Uterus (tissue), 4 donors: Measurements from ENCODE around the gene KCNIP1. TPM values are rescaled to one million over a fixed set of nuclear protein-coding genes. Genes with fewer than 3 reads are reported as not detected.

Experiments used
- DNase-seq, 2 donors: peaks; one replicate each; pipeline ENCODE4 v3.0.0-alpha.2; 2019 to 2020
- H3K27ac ChIP-seq, 2 donors: fragments of 200-600 bp; sonication (generic); 1 replicate in 1 of 2; 2 replicates in 1 of 2; pipeline ENCODE4 v1.5.1; 2016 to 2018
- H3K27me3 ChIP-seq, 2 donors: fragments of 200-600 bp; sonication (generic); one replicate each; pipeline ENCODE4 v1.5.1; 2018 to 2019; ENCODE audit warnings: control low read depth in 1 of 2
- H3K36me3 ChIP-seq, 2 donors: fragments of 200-600 bp; sonication (generic); one replicate each; pipeline ENCODE4 v1.5.1; 2019; ENCODE audit warnings: control low read depth in 1 of 2
- H3K4me1 ChIP-seq, 2 donors: fragments of 200-600 bp; sonication (generic); one replicate each; pipeline ENCODE4 v1.5.1; 2018 to 2019; ENCODE audit warnings: control low read depth in 1 of 2
- H3K4me3 ChIP-seq, 2 donors: fragments of 200-600 bp; sonication (generic); 1 replicate in 1 of 2; 2 replicates in 1 of 2; pipeline ENCODE4 v1.5.1; 2018 to 2019; ENCODE audit warnings: mild to moderate bottlenecking in 1 of 2
- H3K9me3 ChIP-seq, 2 donors: fragments of 200-600 bp; sonication (generic); one replicate each; pipeline ENCODE4 v1.5.1; 2019; ENCODE audit warnings: control low read depth in 1 of 2
- POLR2A ChIP-seq, 2 donors: fragments of 450-650 bp; IDR thresholded peaks; one replicate each; pipeline ENCODE4 v1.6.1; 2016; ENCODE audit warnings: antibody characterized with exemption in 2 of 2, mild to moderate bottlenecking in 1 of 2, moderate library complexity in 1 of 2
- intact Hi-C: fragments of 100-400 bp; cut with DNase I; formaldehyde crosslinking; loops from one replicate; pipeline ENCODE4 v1.15.1; 2023; ENCODE audit warnings: low total_unique reads
- total RNA-seq, 4 donors: library from RNA; depleted of rRNA in 3 of 4; stranded (reverse); fragments of >200 nt in 3 of 4; gene quantifications; one replicate each; pipeline versions ENCODE4 v1.1.0 to v1.2.4, GENCODE V29; 2014 to 2023
- TF ChIP-seq, protein P1 (sequence below), 4 experiments: fragments of 200-600 bp in 2 of 4; fragments of 450-650 bp in 2 of 4; sonication (generic) in 2 of 4; IDR thresholded peaks; one replicate each; pipeline ENCODE4 v1.5.1; 2016 to 2019; ENCODE audit warnings: antibody characterized with exemption in 4 of 4, mild to moderate bottlenecking in 2 of 4, moderate library complexity in 1 of 4
- donor health status: DM: yes; HTN: yes; CAD: no.

The KCNIP1 gene
- total RNA-seq, 4 donors from 2014 or later = 1.3 to 7.0 (median 3.9) TPM

DNA sequence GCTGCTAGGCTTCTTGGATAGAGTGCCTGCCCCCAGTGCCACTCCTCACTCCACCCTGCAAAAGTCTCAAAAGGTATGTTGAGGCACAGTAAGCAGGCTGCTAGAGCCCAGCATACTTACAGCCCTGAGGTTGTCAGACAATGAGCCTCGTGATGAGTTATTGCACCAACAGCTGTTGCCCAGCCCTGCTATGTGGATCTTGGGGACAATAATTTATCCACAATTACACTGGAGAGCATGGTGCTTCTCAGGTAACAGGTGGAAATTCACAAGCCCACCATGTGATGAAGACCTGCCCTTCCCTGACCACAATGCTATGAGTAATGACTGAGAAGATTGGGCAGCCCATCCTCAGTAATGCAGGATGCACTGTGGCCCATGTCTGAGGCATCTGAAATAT lies 36.5 kb downstream of the KCNIP1 start:
- TF ChIP-seq, protein P1, sequence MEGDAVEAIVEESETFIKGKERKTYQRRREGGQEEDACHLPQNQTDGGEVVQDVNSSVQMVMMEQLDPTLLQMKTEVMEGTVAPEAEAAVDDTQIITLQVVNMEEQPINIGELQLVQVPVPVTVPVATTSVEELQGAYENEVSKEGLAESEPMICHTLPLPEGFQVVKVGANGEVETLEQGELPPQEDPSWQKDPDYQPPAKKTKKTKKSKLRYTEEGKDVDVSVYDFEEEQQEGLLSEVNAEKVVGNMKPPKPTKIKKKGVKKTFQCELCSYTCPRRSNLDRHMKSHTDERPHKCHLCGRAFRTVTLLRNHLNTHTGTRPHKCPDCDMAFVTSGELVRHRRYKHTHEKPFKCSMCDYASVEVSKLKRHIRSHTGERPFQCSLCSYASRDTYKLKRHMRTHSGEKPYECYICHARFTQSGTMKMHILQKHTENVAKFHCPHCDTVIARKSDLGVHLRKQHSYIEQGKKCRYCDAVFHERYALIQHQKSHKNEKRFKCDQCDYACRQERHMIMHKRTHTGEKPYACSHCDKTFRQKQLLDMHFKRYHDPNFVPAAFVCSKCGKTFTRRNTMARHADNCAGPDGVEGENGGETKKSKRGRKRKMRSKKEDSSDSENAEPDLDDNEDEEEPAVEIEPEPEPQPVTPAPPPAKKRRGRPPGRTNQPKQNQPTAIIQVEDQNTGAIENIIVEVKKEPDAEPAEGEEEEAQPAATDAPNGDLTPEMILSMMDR (IDR thresholded peaks at IDR 0.05) = no peak
- TF ChIP-seq POLR2A (IDR thresholded peaks at IDR 0.05) = no peak
- Histone ChIP-seq H3K36me3 (no peaks in the 10 kb centered on the region), H3K4me1 (no peaks in the 10 kb centered on the region), H3K9me3 (no peaks in the 10 kb centered on the region), H3K27ac (no peak overlapping the region), H3K4me3 (no peak overlapping the region), H3K27me3 (no peaks in the 10 kb centered on the region)
- intact Hi-C loops = no loop called here
- DNase-seq = no peak

DNA sequence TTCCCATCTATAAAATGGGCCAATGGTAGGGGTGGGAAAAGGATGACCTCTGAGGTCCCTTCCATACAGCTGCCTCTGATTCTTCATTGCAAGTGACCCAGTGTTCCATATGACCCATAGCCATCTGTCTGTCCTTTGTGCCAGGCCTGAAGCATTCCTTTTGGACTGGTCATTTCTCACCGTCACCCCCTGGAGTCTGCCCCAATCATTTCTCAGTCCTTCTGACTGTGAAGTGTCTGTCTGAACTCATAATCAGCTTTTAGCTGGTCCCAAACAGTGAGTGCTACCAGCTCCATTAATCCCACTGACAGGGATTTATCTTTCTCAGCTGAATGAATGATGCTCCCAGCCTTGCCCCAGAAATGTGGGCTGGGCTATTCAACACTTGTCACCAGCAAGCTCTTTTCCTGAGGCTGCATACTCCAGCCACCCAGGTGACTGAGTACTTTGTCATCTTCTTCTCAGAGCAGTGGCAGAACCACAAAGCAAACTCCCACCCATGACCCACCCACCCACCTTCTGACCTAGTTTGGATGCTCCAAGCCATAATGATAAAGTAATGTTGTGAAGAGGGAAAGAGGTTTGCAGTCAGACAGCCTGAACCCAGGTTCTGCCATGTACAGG lies 37.4 kb downstream of the KCNIP1 start:
- Histone ChIP-seq H3K4me1 (no peaks in the 10 kb centered on the region), H3K9me3 (peaks cover 0 to 3% of the 10 kb centered on the region in 2 donors), H3K4me3 (no peak overlapping the region), H3K36me3 (no peaks in the 10 kb centered on the region), H3K27me3 (no peaks in the 10 kb centered on the region), H3K27ac (no peak overlapping the region)
- intact Hi-C loops = no loop called here
- TF ChIP-seq, protein P1 (IDR thresholded peaks at IDR 0.05) = no peak
- no peak for TF ChIP-seq POLR2A (IDR thresholded peaks at IDR 0.05)
- no peak for DNase-seq

DNA sequence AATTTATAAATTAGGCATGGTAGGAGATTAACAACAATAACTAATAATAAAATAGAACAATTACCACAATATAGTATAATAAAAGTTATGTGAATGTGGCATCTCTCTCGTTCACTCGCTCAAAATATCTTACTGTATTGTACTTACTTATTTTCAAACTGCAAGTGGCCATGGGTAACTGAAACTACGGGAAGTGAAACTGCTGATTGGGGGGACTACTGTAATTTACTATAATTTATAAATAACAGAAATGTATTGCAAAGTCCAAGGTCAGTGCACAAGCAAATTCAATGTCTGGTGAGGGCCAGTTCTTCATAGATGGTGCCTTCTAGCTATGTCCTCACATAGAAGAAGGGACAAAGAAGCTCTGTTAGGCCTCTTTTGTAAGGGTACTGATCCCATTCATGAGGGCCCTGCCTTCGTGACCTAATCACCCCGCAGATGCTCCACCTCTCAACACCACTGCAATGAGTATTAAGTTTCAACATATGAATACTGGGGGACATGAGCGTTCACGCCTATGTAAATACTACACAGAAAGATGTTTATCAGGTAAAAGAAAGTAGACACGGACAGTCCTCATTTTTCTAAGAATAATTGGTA lies 39.0 kb downstream of the KCNIP1 start:
- H3K4me3 ChIP-seq = no peak overlapping the region
- no peaks in the 10 kb centered on the region for H3K27me3 ChIP-seq
- DNase-seq = no peak
- H3K9me3 ChIP-seq = peaks cover 0 to 3% of the 10 kb centered on the region in 2 donors
- no peaks in the 10 kb centered on the region for H3K36me3 ChIP-seq
- intact Hi-C loops = no loop called here
- TF ChIP-seq, protein P1 (IDR thresholded peaks at IDR 0.05) = no peak
- no peak for TF ChIP-seq POLR2A (IDR thresholded peaks at IDR 0.05)
- H3K27ac ChIP-seq = no peak overlapping the region
- no peaks in the 10 kb centered on the region for H3K4me1 ChIP-seq

DNA sequence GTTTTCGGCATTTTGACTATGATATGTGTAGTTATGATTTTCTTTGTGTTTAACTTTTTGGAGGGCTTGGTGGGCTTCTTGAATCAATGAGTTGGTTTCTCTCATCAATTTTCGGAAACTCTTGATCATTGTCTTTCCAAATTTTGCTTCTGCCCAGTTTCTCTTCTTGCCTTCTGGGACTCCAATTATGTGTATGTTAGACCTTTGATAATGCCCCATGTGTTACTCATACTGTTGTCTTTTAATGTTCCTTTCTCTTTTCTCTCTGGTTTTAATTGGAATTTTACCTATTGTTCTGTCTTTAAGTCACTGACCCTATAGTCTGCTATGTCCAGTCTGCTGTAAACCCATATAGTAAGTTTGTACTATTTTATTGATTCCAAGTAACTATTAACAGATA lies 41.5 kb downstream of the KCNIP1 start:
- H3K9me3 ChIP-seq = peaks cover 0 to 3% of the 10 kb centered on the region in 2 donors
- DNase-seq = no peak
- H3K4me3 ChIP-seq = no peak overlapping the region
- H3K27me3 ChIP-seq = no peaks in the 10 kb centered on the region
- no peak for TF ChIP-seq POLR2A (IDR thresholded peaks at IDR 0.05)
- TF ChIP-seq, protein P1 (IDR thresholded peaks at IDR 0.05) = no peak
- H3K36me3 ChIP-seq = no peaks in the 10 kb centered on the region
- no peaks in the 10 kb centered on the region for H3K4me1 ChIP-seq
- intact Hi-C loops = no loop called here
- no peak overlapping the region for H3K27ac ChIP-seq

DNA sequence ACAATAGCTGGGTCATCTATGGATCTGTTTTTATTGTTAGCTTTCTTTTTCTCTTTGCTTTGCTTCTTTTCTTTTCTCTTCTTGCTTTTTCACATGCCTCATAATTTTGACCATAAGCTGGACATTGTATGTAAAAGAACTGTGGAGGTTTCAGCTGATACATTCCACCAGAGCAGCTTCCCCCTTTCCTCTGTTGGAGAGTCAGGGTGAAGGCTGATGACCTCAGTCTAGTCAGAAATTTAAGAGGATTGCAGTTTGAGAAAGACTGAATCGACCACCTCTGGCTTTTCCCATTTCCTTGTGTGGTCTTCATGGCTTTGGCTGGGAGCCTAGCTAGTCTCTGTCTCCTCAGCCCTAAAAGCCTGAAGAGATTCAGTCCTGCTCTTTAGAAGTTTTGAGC lies 42.0 kb downstream of the KCNIP1 start:
- Histone ChIP-seq H3K27me3 (no peaks in the 10 kb centered on the region), H3K27ac (no peak overlapping the region), H3K9me3 (peaks cover 0 to 3% of the 10 kb centered on the region in 2 donors), H3K36me3 (no peaks in the 10 kb centered on the region), H3K4me3 (no peak overlapping the region), H3K4me1 (no peaks in the 10 kb centered on the region)
- intact Hi-C loops = no loop called here
- DNase-seq = no peak
- TF ChIP-seq, protein P1 (IDR thresholded peaks at IDR 0.05) = no peak
- TF ChIP-seq POLR2A (IDR thresholded peaks at IDR 0.05) = no peak
